ENCODE data around the gene PARD3B. TPM values are rescaled to one million over a fixed set of nuclear protein-coding genes. Genes with fewer than 3 reads are reported as not detected.

The PARD3B gene
- total and polyA plus RNA-seq, 2 donors from 2014 or later, result 5.3 to 29.6 TPM

DNA sequence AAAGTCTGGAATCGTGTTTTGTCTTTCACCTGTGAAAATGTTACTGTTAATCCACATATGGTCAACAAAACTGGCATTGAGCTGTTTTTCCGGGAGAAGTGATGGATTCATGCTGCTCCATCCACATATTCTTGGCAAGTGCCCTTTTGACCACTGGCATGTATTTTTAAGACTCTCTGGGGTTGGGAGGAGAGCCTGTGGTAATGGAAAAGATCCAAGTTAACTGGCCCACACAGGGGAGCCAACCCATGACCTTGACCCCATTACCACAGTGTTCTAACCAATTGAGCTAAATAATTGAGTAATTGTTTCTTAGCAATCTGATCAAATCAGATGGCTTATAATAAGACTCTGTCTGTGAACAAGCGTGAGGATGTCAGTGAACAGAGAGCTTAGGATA, 840.8 kb downstream of the PARD3B start:
- FAIRE-seq (no peak), DNase-seq (no peak)
- no peaks in the 10 kb centered on the region for H3K4me1 ChIP-seq (ENCODE audit: control insufficient read depth in 2 of 3, insufficient read depth in 2 of 3, low read depth in 1 of 3, low read length in 3 of 3)
- H3K4me3 ChIP-seq (ENCODE audit: low read length in 3 of 3), result no peak overlapping the region
- H3K9me3 ChIP-seq (ENCODE audit: control insufficient read depth in 2 of 3, insufficient read depth in 1 of 3, low read length in 3 of 3), result no peaks in the 10 kb centered on the region
- no peaks in the 10 kb centered on the region for H3K36me3 ChIP-seq (ENCODE audit: control insufficient read depth in 2 of 3, insufficient read depth in 3 of 3, low read length in 3 of 3)
- no peak overlapping the region for H3K9ac ChIP-seq (ENCODE audit: low read length in 3 of 3)
- no peaks in the 10 kb centered on the region for H3K27me3 ChIP-seq (ENCODE audit: control insufficient read depth, insufficient read depth, low read length)
- H3K27ac ChIP-seq (ENCODE audit: low read depth in 2 of 2, low read length in 2 of 2), result no peak overlapping the region
- intact Hi-C loops (cut with DNase I), result no loop called here
- no peak for TF ChIP-seq CTCF (IDR thresholded peaks at IDR 0.05; ENCODE audit: borderline replicate concordance, extremely low read depth, insufficient read depth)

GRCh38 chr2:205387350-205388055, 842.2 kb downstream of the PARD3B start:
- Histone ChIP-seq H3K9ac (ENCODE audit: low read length in 3 of 3) (no peak overlapping the region), H3K4me1 (ENCODE audit: control insufficient read depth in 2 of 3, insufficient read depth in 2 of 3, low read depth in 1 of 3, low read length in 3 of 3) (no peaks in the 10 kb centered on the region), H3K36me3 (ENCODE audit: control insufficient read depth in 2 of 3, insufficient read depth in 3 of 3, low read length in 3 of 3) (no peaks in the 10 kb centered on the region), H3K27me3 (ENCODE audit: control insufficient read depth, insufficient read depth, low read length) (no peaks in the 10 kb centered on the region), H3K27ac (ENCODE audit: low read depth in 2 of 2, low read length in 2 of 2) (no peak overlapping the region), H3K9me3 (ENCODE audit: control insufficient read depth in 2 of 3, insufficient read depth in 1 of 3, low read length in 3 of 3) (no peaks in the 10 kb centered on the region), H3K4me3 (ENCODE audit: low read length in 3 of 3) (no peak overlapping the region)
- no peak for TF ChIP-seq CTCF (IDR thresholded peaks at IDR 0.05; ENCODE audit: borderline replicate concordance, extremely low read depth, insufficient read depth)
- DNase-seq (no peak), FAIRE-seq (no peak)
- intact Hi-C loops (cut with DNase I), result no loop called here

DNA sequence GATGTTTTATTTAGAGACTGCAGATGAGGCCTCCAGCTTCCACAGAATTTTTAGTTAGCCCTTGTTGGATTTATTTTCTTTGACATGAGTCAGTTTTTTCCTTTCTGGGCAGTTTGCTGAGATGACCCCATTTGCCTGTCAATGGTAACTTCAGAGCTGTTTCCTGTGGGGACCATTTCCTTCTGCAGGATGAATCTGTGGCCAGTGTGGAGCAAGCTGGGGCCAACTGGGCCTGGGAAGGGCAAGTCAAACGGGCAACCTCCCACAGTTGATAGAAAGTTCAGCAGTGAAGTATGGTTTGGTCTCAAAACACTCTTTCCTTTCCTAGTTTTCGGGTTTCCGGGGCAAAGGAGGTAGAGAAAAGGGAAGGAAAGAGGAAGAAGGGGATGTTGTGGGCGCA, 845.6 kb downstream of the PARD3B start:
- FAIRE-seq, result no peak
- TF ChIP-seq CTCF (IDR thresholded peaks at IDR 0.05; ENCODE audit: borderline replicate concordance, extremely low read depth, insufficient read depth), result no peak

GRCh38 chr2:205401511-205401910, 856.2 kb downstream of the PARD3B start:
- no peak for FAIRE-seq
- TF ChIP-seq CTCF (IDR thresholded peaks at IDR 0.05; ENCODE audit: borderline replicate concordance, extremely low read depth, insufficient read depth), result no peak
- Histone ChIP-seq H3K9ac (ENCODE audit: low read length in 3 of 3) (no peak overlapping the region), H3K4me3 (ENCODE audit: low read length in 3 of 3) (no peak overlapping the region), H3K9me3 (ENCODE audit: control insufficient read depth in 2 of 3, insufficient read depth in 1 of 3, low read length in 3 of 3) (no peaks in the 10 kb centered on the region), H3K27me3 (ENCODE audit: control insufficient read depth, insufficient read depth, low read length) (no peaks in the 10 kb centered on the region), H3K36me3 (ENCODE audit: control insufficient read depth in 2 of 3, insufficient read depth in 3 of 3, low read length in 3 of 3) (no peaks in the 10 kb centered on the region), H3K27ac (ENCODE audit: low read depth in 2 of 2, low read length in 2 of 2) (no peak overlapping the region), H3K4me1 (ENCODE audit: control insufficient read depth in 2 of 3, insufficient read depth in 2 of 3, low read depth in 1 of 3, low read length in 3 of 3) (no peaks in the 10 kb centered on the region)
- DNase-seq, result no peak
- intact Hi-C loops (cut with DNase I), result no loop called here

More for the DNA sequence above, 845.6 kb downstream of the PARD3B start:
- DNase-seq, result no peak
- H3K27me3 ChIP-seq (ENCODE audit: control insufficient read depth, insufficient read depth, low read length), result no peaks in the 10 kb centered on the region
- intact Hi-C loops (cut with DNase I), result no loop called here
- H3K4me3 ChIP-seq (ENCODE audit: low read length in 3 of 3), result no peak overlapping the region
- no peaks in the 10 kb centered on the region for H3K4me1 ChIP-seq (ENCODE audit: control insufficient read depth in 2 of 3, insufficient read depth in 2 of 3, low read depth in 1 of 3, low read length in 3 of 3)
- no peak overlapping the region for H3K9ac ChIP-seq (ENCODE audit: low read length in 3 of 3)
- H3K36me3 ChIP-seq (ENCODE audit: control insufficient read depth in 2 of 3, insufficient read depth in 3 of 3, low read length in 3 of 3), result no peaks in the 10 kb centered on the region
- no peak overlapping the region for H3K27ac ChIP-seq (ENCODE audit: low read depth in 2 of 2, low read length in 2 of 2)
- no peaks in the 10 kb centered on the region for H3K9me3 ChIP-seq (ENCODE audit: control insufficient read depth in 2 of 3, insufficient read depth in 1 of 3, low read length in 3 of 3)
